LNCaP clone FGC (cell line): ENCODE data around the gene TMEM132C.

Source experiments
- DNase-seq: peaks from one replicate; pipeline ENCODE4 v3.0.0-alpha.2; 2011; ENCODE audit warnings: low read depth
- H3K4me3 ChIP-seq: 2 replicates; pipeline ENCODE4 v1.5.1; 2011; ENCODE audit warnings: mild to moderate bottlenecking, low read depth, low read length, control low read depth
- CTCF ChIP-seq: IDR thresholded peaks from 2 replicates; pipeline ENCODE4 v1.5.1; 2012; ENCODE audit warnings: mild to moderate bottlenecking; ENCODE audit not compliant: control insufficient read depth, insufficient read depth; ENCODE audit errors: extremely low read depth

Gene TMEM132C

GRCh38 chr12:128613837-128614590 lies 347.0 kb downstream of the TMEM132C start:
- no peak for DNase-seq
- H3K4me3 ChIP-seq = no peak overlapping the region
- TF ChIP-seq CTCF = no peak

DNA sequence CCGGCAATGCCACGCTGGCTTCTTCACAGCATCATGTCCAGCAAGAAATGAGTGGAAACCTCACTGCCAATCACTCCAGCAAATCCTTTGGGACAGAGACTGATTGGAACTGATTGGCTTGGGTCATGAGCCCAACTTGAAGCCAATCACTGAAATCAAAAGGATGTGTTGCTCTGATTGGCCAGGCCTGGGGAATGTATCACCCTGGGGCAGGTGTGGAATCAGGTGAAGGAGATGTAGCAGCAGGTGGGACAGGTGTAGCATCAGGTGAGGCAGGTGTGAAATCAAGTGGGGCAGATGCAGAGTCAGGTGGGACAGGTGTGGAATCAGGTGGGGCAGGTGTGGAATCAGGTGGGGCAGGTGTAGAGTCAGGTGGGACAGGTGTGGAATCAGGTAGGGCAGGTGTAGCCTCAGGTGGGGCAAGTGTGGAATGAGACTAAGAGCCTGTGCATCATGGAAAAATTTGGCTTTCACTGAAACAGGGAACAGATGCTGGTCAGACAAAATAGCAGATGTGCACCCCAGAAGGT lies 350.4 kb downstream of the TMEM132C start:
- DNase-seq = no peak
- no peak overlapping the region for H3K4me3 ChIP-seq
- no peak for TF ChIP-seq CTCF

DNA sequence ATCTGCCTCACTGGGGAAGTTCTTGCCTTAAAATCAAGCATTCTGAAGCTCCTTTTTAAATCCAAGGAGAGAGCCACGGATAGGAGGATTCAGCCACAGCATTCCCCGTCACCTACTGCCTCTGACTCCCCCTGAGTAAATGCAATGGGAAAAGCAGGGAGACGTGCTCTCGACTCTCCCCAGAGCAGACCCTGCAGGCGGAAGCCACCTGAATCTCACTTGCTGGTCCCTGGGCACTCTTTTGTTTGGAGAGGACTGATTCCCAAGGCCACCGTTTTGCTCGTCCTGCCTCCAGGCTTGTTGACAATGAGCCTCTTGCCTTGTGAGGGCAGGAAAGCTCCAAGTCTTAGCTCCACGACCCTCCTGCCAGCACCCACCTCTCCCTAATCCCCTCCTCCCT lies 352.3 kb downstream of the TMEM132C start:
- no peak overlapping the region for H3K4me3 ChIP-seq
- no peak for DNase-seq
- no peak for TF ChIP-seq CTCF

- no peak overlapping the region for H3K4me3 ChIP-seq
- no peak for DNase-seq
- TF ChIP-seq CTCF = no peak
Measured at GRCh38 chr12:128621304-128621703, 354.3 kb downstream of the TMEM132C start.

DNA sequence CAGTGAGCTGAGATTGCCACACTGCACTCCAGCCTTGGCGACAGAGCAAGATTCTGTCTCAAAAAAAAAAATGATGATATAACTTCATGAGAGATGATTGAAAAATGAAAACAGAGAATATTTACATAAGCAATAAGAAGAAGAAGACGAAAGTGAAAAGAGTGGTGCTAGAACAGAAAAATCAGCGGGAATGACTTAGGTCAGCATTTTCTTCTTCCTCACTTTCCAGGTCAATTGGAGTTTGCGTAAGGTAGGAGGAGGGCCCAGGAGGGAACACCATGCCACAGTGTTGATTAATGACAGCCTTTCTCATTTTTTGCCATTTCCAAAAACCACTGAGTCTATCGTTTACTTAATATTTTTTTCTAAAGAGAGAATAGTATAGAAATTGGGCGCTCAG lies 356.8 kb downstream of the TMEM132C start:
- DNase-seq = no peak
- TF ChIP-seq CTCF = no peak
- H3K4me3 ChIP-seq = no peak overlapping the region

DNA sequence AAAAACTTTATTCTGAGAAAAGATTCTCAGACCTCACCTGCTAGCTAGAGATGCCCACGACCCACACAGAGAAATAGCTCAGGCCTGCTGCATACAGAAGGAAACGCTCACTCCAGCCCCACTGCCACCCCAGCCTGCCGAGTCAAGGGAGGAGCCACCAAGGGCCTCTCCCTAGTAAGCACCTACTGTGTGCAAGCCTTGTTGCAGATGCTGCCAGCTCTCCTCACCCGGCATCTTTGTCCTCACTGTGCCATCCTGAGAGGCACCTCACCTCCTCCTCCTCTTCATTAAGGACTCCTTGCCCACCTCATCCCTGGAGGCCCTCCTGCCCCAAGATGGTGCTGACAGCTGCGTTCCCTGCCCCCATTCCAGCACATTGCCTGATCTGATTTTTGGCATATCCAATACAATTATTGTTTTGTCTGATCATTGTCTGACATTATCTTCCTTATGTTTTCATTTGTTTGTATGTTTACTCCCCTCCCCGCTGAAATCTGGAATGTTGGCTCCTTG lies 359.9 kb downstream of the TMEM132C start:
- no peak overlapping the region for H3K4me3 ChIP-seq
- no peak for TF ChIP-seq CTCF
- no peak for DNase-seq

DNA sequence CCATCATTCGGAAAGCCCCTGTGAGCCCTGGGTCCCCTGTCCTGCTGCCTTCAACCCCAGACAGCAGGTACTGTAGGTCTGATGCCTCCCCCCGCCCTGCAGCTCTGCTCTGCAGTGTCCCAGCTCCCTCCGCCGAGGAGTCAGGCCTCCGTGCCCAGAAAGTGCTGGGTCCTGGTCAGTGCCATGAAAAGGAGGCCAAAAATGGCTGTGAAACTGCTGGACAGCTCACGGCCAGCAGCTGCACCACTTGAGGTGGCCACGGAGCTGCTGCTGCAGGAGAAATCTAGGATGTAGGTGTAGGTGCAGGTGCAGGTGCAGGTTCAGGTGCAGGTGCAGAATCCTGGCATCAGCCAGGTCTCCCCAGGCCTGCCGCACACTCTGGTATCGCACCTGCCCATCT lies 360.7 kb downstream of the TMEM132C start:
- H3K4me3 ChIP-seq = no peak overlapping the region
- no peak for DNase-seq
- TF ChIP-seq CTCF = no peak
